HEK293 (cell line): ENCODE results near the gene FA2H.

Experiments
- CTCF ChIP-seq: fragments of 450-650 bp; formaldehyde crosslinking; IDR thresholded peaks from 2 replicates; pipeline ENCODE4 v1.5.1; 2016; ENCODE audit warnings: missing biosample characterization, missing genetic modification characterization
- GFI1B ChIP-seq: fragments of 450-650 bp; formaldehyde crosslinking; IDR thresholded peaks from 2 replicates; pipeline ENCODE4 v1.5.1; 2016; ENCODE audit warnings: missing biosample characterization, missing genetic modification characterization
- HOXD13 ChIP-seq: sonication (generic); formaldehyde crosslinking; IDR thresholded peaks from 2 replicates; pipeline ENCODE4 v1.8.0; 2022; ENCODE audit warnings: missing genetic modification reagents, borderline replicate concordance
- KLF16 ChIP-seq: fragments of 450-650 bp; formaldehyde crosslinking; IDR thresholded peaks from 2 replicates; pipeline ENCODE4 v1.5.1; 2017; ENCODE audit warnings: missing biosample characterization, missing genetic modification characterization
- KLF17 ChIP-seq: fragments of 450-650 bp; formaldehyde crosslinking; IDR thresholded peaks from 2 replicates; pipeline ENCODE4 v1.5.1; 2016; ENCODE audit warnings: missing biosample characterization, missing genetic modification characterization
- PBX3 ChIP-seq: sonication (generic); formaldehyde crosslinking; IDR thresholded peaks from 2 replicates; pipeline ENCODE4 v1.8.1; 2022; ENCODE audit warnings: mild to moderate bottlenecking, moderate library complexity, missing genetic modification reagents
- PRDM6 ChIP-seq: fragments of 450-650 bp; formaldehyde crosslinking; IDR thresholded peaks from 2 replicates; pipeline ENCODE4 v1.5.1; 2017; ENCODE audit warnings: missing biosample characterization, missing genetic modification characterization
- ZBTB49 ChIP-seq: fragments of 450-650 bp; formaldehyde crosslinking; IDR thresholded peaks from 2 replicates; pipeline ENCODE4 v1.5.1; 2016; ENCODE audit warnings: missing biosample characterization, missing genetic modification characterization, low read depth
- ZNF138 ChIP-seq: fragments of 450-650 bp; formaldehyde crosslinking; IDR thresholded peaks from 2 replicates; pipeline ENCODE4 v1.5.1; 2016; ENCODE audit warnings: missing biosample characterization, missing genetic modification characterization, borderline replicate concordance
- ZNF48 ChIP-seq: fragments of 450-650 bp; formaldehyde crosslinking; IDR thresholded peaks from 2 replicates; pipeline ENCODE4 v1.5.1; 2016; ENCODE audit warnings: missing biosample characterization, missing genetic modification characterization
- ZNF776 ChIP-seq: fragments of 450-650 bp; formaldehyde crosslinking; IDR thresholded peaks from 2 replicates; pipeline ENCODE4 v1.5.0; 2017; ENCODE audit warnings: missing biosample characterization, missing genetic modification characterization, borderline replicate concordance
- ZSCAN23 ChIP-seq: fragments of 450-650 bp; formaldehyde crosslinking; IDR thresholded peaks from 2 replicates; pipeline ENCODE4 v1.5.1; 2016; ENCODE audit warnings: missing biosample characterization, missing genetic modification characterization

- no peak for TF ChIP-seq CTCF (tag by site-specific recombination)
- no peak for TF ChIP-seq KLF17 (tag by site-specific recombination)
- TF ChIP-seq ZSCAN23 (tag by site-specific recombination): no peak
- no peak for TF ChIP-seq ZBTB49 (tag by site-specific recombination)
- no peak for TF ChIP-seq PRDM6 (tag by site-specific recombination)
- no peak for TF ChIP-seq GFI1B
- no peak for TF ChIP-seq ZNF138 (tag by site-specific recombination)
- no peak for TF ChIP-seq PBX3 (CRISPR knock-in tag)
- no peak for TF ChIP-seq KLF16
- TF ChIP-seq ZNF48 (tag by site-specific recombination): no peak
- TF ChIP-seq HOXD13 (CRISPR knock-in tag): no peak
- no peak for TF ChIP-seq ZNF776 (tag by site-specific recombination)
Observed at GRCh38 chr16:74811911-74812310, 37.3 kb upstream of the FA2H start.
